Skeletal muscle satellite cell (primary cell): ENCODE data around the gene TRPC4.
A peak's percentile ranks its signal among the peaks of the same experiment; 100 is the strongest.

Source experiments
- H3K27me3 ChIP-seq: 2 replicates; pipeline ENCODE4 v1.7.0; 2013; ENCODE audit warnings: low read length; ENCODE audit not compliant: control insufficient read depth, insufficient read depth
- H3K36me3 ChIP-seq: 2 replicates; pipeline ENCODE4 v1.7.0; 2013; ENCODE audit warnings: mild to moderate bottlenecking, control low read depth, low read length; ENCODE audit not compliant: insufficient read depth
- H3K4me1 ChIP-seq: 2 replicates; pipeline ENCODE4 v1.7.0; 2013; ENCODE audit warnings: low read length; ENCODE audit not compliant: control insufficient read depth, insufficient read depth
- H3K4me2 ChIP-seq: 2 replicates; pipeline ENCODE4 v1.7.0; 2013; ENCODE audit warnings: mild to moderate bottlenecking, low read length
- H3K4me3 ChIP-seq: 2 replicates; pipeline ENCODE4 v1.7.0; 2013; ENCODE audit warnings: low read length
- H3K9ac ChIP-seq: 2 replicates; pipeline ENCODE4 v1.7.0; 2013; ENCODE audit warnings: mild to moderate bottlenecking, low read depth, low read length, moderate library complexity
- H3K9me3 ChIP-seq: replicated peaks from 2 replicates; pipeline ENCODE4 v1.7.0; 2013; ENCODE audit warnings: mild to moderate bottlenecking, control low read depth, low read length

TRPC4 gene

GRCh38 chr13:37769078-37769477 lies 100.5 kb downstream of the TRPC4 start:
- Histone ChIP-seq H3K9ac (no peak overlapping the region), H3K4me1 (no peaks in the 10 kb centered on the region)

DNA sequence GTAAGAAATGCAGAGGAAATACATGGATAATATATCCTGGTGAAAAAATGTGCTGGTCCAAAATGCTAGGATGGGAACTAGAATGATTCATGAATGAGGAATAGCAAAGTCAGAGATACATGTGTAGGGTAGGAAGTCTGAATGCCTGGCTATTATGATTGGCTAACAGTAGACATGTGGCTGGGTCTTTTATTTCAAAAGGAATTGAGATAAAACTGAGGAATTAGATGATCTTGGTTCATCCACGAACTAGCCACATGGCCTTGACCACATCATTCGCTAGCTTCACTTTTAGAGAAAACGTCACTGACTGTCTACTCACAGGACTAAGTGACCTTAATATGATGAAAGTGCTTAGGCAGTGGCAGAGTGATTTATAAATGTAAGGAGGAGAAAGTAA lies 103.1 kb downstream of the TRPC4 start:
- Histone ChIP-seq H3K9me3 (no peaks in the 10 kb centered on the region), H3K4me2 (no peak overlapping the region), H3K9ac (no peak overlapping the region), H3K4me3 (no peak overlapping the region), H3K36me3 (no peaks in the 10 kb centered on the region), H3K27me3 (no peaks in the 10 kb centered on the region), H3K4me1 (no peaks in the 10 kb centered on the region)

More at GRCh38 chr13:37769078-37769477, 100.5 kb downstream of the TRPC4 start:
- Histone ChIP-seq H3K9me3 (no peaks in the 10 kb centered on the region), H3K4me2 (no peak overlapping the region), H3K4me3 (no peak overlapping the region), H3K27me3 (no peaks in the 10 kb centered on the region), H3K36me3 (no peaks in the 10 kb centered on the region)

DNA sequence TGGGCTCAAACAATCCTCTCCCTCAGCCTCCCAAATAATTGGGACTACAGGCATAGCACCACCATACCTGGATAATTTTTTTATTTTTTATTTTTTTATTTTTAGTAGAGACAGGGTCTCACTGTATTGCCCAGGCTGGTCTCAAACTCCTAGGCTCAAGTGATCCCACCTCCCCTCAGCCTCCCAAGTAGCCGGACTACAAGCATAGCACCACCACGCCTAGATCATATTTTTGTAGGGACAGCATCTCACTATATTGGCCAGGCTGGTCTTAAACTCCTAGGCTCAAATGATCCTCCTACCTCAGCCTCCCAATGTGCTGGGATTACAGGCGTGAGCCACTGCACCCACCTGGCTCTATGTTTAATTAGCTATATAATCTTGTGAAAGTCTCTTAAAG lies 114.2 kb downstream of the TRPC4 start:
- peaks cover 9% of the 10 kb centered on the region for H3K4me1 ChIP-seq
- H3K9me3 ChIP-seq, result no peaks in the 10 kb centered on the region
- H3K4me3 ChIP-seq, result no peak overlapping the region
- H3K27me3 ChIP-seq, result no peaks in the 10 kb centered on the region
- H3K4me2 ChIP-seq, result no peak overlapping the region
- no peaks in the 10 kb centered on the region for H3K36me3 ChIP-seq
- H3K9ac ChIP-seq, result no peak overlapping the region

- peaks cover 9% of the 10 kb centered on the region for H3K4me1 ChIP-seq
- H3K27me3 ChIP-seq, result no peaks in the 10 kb centered on the region
- H3K9me3 ChIP-seq, result no peaks in the 10 kb centered on the region
- no peak overlapping the region for H3K4me3 ChIP-seq
- no peak overlapping the region for H3K4me2 ChIP-seq
- no peaks in the 10 kb centered on the region for H3K36me3 ChIP-seq
- H3K9ac ChIP-seq, result no peak overlapping the region
These were observed 115.8 kb downstream of the TRPC4 start for GRCh38 chr13:37753776-37754175.

GRCh38 chr13:37752146-37752545 lies 117.4 kb downstream of the TRPC4 start:
- Histone ChIP-seq H3K36me3 (no peaks in the 10 kb centered on the region), H3K27me3 (no peaks in the 10 kb centered on the region), H3K4me1 (peaks cover 16% of the 10 kb centered on the region)

GRCh38 chr13:37751025-37751424 lies 118.5 kb downstream of the TRPC4 start:
- Histone ChIP-seq H3K9ac (no peak overlapping the region), H3K4me2 (no peak overlapping the region), H3K9me3 (no peaks in the 10 kb centered on the region), H3K4me1 (peaks cover 25% of the 10 kb centered on the region), H3K27me3 (no peaks in the 10 kb centered on the region), H3K4me3 (no peak overlapping the region), H3K36me3 (no peaks in the 10 kb centered on the region)

More at GRCh38 chr13:37752146-37752545, 117.4 kb downstream of the TRPC4 start:
- Histone ChIP-seq H3K9me3 (no peaks in the 10 kb centered on the region), H3K9ac (no peak overlapping the region), H3K4me3 (no peak overlapping the region), H3K4me2 (peak overlapping the region; percentile 33)

GRCh38 chr13:37748913-37749312 lies 120.7 kb downstream of the TRPC4 start:
- Histone ChIP-seq H3K4me2 (no peak overlapping the region), H3K4me1 (peaks cover 19% of the 10 kb centered on the region), H3K9ac (no peak overlapping the region), H3K4me3 (no peak overlapping the region), H3K27me3 (no peaks in the 10 kb centered on the region), H3K9me3 (no peaks in the 10 kb centered on the region), H3K36me3 (no peaks in the 10 kb centered on the region)

GRCh38 chr13:37747071-37747612 lies 122.4 kb downstream of the TRPC4 start:
- Histone ChIP-seq H3K9me3 (no peaks in the 10 kb centered on the region), H3K4me3 (no peak overlapping the region), H3K4me1 (peaks cover 17% of the 10 kb centered on the region), H3K9ac (no peak overlapping the region), H3K36me3 (no peaks in the 10 kb centered on the region), H3K27me3 (no peaks in the 10 kb centered on the region), H3K4me2 (peak overlapping the region; percentile 15)

- Histone ChIP-seq H3K9ac (no peak overlapping the region), H3K27me3 (no peaks in the 10 kb centered on the region), H3K4me1 (peaks cover 2% of the 10 kb centered on the region), H3K4me3 (no peak overlapping the region), H3K36me3 (no peaks in the 10 kb centered on the region), H3K9me3 (no peaks in the 10 kb centered on the region), H3K4me2 (no peak overlapping the region)
These were observed 128.0 kb downstream of the TRPC4 start for GRCh38 chr13:37741536-37741935.

DNA sequence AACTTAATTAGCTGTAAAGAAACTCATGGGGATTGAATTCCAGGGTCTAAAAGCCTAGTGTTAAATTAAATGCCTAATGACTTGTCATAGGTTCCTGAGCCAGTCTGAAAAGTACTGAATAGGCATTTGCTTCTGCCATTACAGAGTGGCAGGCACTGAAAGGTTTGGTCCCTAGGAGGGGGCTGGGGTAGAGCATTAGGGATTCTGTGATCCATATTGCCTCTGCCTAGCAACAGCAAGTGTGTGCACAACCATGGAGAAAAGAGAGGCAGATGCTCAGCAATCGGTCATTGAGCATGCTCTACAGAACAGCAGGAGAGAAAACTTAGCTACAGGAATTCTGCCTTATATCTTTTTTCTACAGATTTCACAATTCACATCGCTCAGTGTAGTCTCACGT lies 133.5 kb downstream of the TRPC4 start:
- H3K27me3 ChIP-seq, result no peaks in the 10 kb centered on the region
- no peak overlapping the region for H3K9ac ChIP-seq
- H3K4me3 ChIP-seq, result no peak overlapping the region
- no peaks in the 10 kb centered on the region for H3K4me1 ChIP-seq
- H3K4me2 ChIP-seq, result no peak overlapping the region
- H3K36me3 ChIP-seq, result no peaks in the 10 kb centered on the region
- no peaks in the 10 kb centered on the region for H3K9me3 ChIP-seq

- no peaks in the 10 kb centered on the region for H3K9me3 ChIP-seq
- no peak overlapping the region for H3K4me2 ChIP-seq
- H3K4me1 ChIP-seq, result no peaks in the 10 kb centered on the region
- no peaks in the 10 kb centered on the region for H3K27me3 ChIP-seq
- H3K36me3 ChIP-seq, result no peaks in the 10 kb centered on the region
- no peak overlapping the region for H3K4me3 ChIP-seq
- no peak overlapping the region for H3K9ac ChIP-seq
These were observed 134.3 kb downstream of the TRPC4 start for GRCh38 chr13:37735293-37735692.

GRCh38 chr13:37729876-37730275 lies 139.7 kb downstream of the TRPC4 start:
- Histone ChIP-seq H3K4me1 (no peaks in the 10 kb centered on the region), H3K27me3 (no peaks in the 10 kb centered on the region), H3K36me3 (no peaks in the 10 kb centered on the region), H3K4me3 (no peak overlapping the region), H3K9me3 (no peaks in the 10 kb centered on the region), H3K4me2 (peak overlapping the region; percentile 57), H3K9ac (no peak overlapping the region)
